HG03432 (cell line): ENCODE data around the gene COMMD8.

Source experiments
- ATAC-seq: cut with Tn5 transposase; IDR thresholded peaks from one replicate; pipeline ENCODE4 v1.9.1; 2021; ENCODE audit warnings: mild to moderate bottlenecking, moderate library complexity; ENCODE audit not compliant: unreplicated experiment

COMMD8 gene

DNA sequence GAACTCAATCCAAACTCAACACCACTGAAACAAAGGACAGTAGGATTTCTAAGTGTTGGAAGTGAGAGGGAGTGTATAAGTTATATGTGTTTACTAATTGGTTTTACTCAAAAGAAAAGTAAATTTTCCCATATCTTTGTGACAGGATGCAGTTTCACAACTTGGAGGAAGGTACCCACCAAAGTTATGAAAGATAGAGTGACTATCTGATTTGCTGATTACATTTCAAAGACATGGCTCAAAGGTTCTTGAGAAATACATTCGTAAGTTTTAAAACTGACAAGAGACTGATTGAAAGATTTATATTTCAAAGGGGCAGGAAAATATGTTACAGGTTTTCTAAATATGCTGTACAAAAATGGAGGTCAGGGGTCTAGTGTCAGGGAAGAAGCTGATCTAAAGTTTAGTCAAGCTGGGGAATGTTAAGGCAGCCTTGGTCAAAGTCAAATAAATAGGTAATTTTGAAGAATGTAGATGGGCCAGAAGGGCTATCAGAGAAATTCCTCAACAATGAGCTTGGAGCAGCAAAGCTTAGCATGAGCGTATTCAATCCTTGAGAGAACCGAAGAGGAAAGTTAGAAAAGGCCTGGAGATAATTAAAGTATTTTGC is 9.7 kb upstream of the COMMD8 start:
- no peak for ATAC-seq

DNA sequence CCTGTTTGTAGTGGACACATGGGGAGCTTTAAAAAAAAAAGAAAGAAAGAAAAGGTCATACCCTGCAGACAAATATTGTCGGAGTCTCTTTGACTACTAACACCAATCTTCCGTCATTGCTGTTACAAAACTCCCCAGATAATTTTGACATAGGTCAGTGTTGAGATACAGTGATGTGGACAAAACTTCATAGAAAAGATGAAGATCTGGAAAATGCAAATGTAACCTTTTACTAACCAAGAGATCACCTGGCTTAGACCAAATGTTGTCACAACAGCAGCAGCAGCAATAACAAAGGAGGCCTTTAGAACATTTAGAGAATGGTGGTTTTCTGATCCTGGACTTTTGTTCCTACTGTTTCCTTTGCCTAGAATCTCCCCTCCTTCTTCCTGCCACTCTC is 8.1 kb upstream of the COMMD8 start:
- no peak for ATAC-seq

DNA sequence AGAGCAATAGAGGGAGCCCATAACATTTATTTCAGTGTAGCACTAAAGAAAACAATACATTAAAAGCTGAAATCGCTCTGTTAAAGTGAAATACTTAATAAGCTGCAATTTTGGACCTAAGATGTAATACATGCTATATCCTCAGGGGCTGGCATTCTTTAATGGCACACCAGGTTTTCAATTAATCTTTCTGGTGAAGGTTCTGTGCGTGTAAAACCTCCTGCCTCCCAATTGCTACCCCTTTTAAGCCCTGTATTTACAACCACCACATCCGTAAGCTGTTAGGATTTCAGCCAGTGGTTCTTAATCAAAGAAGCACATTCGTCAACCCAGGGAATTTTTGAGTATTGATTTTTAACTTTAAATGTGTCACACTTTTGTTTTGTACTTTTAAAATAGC is 7.6 kb upstream of the COMMD8 start:
- ATAC-seq: no peak

DNA sequence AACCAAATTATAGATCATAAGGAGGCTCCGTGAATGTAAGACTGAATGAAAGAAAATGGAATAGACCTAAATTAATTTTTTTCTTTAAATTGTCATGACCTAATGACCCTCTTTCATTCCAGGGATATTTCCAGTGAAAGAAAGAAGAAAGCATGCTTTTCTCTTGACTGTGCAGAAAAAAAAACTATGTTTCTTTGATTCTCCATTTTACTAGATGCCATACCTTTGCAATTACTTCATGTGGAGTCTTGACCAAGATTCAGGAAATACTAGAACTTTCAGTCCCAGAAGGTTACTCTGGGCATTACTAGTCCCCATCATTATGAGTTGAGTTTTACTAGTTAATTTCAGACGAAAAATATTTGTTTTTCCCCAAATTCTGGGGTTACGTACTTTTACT is 6.4 kb upstream of the COMMD8 start:
- ATAC-seq: no peak

DNA sequence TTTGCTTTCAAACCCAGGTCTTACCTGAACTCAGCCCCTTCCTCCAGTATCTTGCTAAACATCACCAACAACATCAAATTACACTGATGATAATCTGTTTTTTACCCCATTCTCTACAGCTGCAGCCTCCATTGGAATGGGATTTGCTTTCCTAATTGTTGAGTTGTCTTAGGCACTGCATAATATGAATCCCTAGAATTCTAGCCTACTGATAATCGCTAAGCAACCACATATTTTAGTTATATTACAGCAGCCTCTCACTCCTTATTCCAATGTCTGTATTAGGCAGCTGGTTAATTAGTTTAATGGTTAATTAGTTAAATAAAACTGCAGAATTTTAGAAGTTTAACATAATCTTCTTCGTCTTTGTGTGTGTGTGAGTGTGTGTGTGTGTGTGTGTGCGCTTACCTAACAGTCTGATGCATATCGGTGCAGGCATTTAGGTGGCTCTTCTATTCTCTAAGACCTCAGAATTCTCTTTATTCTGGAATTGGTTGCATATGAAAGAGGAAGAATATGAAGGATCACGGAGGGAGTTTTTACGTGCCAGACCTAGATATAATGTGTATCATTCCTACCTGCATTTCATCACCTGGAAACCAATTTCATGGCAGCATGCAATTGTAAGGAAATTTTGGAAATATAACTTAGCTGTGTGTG is 5.3 kb upstream of the COMMD8 start:
- no peak for ATAC-seq

DNA sequence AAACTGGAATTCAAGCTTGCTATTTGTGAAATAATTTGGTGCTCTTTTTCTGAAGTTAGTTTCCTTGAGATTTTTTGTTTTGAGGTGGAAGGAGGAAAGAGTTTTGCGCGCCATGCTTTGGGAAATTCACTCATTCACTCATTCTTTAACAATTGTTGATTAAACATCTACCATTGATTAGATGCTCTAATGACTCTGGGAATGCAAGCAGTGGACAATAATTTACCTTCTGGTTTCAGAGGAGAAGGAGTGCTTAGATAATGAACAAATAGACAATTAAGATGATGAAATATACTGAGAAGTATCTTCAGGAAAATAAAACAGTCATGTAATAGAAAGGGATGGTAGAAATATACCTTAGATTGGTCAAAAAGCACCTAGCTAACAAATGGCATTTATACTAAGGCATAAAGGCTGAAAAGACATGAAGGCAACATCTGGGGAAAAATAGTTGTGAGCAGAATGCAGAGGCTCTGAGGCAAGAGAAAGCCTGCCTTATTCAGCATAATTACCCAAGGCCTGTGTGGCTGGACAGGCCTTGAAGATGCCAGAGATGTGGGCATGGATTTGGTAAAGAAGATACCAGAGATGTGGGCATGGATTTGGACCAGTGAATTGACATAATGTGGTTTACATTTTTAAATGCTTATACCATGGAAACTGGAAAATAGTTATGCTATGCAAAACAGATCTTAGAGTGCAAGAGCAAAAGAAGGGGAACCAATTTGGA is 2.7 kb upstream of the COMMD8 start:
- no peak for ATAC-seq

DNA sequence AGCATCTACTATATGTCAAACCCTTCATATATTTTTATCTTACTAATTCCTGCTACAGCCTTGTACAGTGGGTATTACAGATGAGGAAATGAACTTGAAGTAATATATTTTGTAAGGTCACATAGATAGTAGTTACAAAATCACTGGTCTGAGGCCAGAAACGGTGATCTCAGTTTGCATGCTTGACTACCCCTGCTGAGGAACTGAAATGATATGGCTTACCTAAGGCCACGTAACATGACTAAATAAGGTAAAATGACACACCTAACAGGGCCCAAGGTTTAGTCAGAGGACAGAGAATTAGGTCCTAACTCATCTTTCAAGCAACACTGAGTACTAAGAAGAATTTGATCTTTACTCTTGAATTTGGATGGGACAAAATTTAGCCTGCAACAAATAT is 1.5 kb upstream of the COMMD8 start:
- ATAC-seq: peak; percentile 25

DNA sequence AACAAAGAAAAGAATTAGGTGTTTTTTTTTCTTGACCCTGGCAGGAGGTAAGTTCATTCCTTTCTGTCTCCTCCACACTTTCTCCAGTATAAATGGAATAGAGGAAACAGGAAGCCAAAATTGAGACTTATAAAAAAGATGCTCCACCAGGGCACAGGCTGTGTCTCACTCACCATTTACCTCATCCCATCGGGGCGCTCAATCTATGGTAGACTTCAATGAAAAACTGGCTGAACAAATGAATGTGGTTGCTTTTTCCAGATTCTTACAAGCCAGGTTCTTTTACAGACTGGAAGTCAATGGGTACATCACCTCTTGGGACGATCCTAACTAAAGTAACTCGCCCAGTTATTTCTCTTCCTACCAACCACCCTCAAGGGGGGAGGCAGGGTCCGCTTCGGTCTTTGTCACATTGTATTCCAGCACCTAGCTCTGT is 685 bp downstream of the COMMD8 start:
- peak; percentile 27 for ATAC-seq

DNA sequence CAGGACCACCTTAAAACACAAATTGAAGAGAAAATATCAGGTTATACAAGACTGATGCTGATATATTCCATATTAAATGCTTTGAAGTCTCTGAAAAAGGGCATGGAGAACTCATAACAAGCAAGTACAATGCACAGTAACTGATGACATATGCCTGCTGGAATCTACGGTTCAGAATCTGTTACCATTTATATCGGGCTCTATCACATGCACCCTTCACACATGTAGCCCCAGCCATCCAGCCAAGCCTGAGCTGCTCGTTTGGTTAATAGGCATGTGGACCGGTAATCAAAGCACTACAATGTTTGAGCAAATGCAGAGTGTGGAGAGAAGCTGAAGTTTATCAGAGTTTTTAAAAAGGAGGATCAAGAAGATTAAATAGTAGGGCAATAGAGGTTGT is 11.8 kb downstream of the COMMD8 start:
- no peak for ATAC-seq

DNA sequence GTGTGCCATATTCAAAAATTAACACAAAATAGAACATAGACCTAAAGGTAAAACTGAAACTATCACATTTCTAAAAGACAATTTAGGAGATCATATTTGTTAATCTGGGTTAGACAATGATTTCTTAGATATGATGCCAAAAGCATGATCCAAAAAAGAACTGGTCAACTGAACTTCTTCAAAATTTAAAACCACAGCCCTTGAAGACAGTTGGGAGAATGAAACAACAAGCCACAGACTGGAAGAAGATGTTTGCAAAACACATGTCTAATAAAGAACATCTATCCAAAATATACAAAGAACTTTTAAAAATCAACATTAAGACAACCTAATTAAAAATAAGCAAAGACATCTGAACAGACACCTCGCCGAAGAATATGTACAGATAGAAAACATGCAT is 19.5 kb downstream of the COMMD8 start:
- no peak for ATAC-seq

DNA sequence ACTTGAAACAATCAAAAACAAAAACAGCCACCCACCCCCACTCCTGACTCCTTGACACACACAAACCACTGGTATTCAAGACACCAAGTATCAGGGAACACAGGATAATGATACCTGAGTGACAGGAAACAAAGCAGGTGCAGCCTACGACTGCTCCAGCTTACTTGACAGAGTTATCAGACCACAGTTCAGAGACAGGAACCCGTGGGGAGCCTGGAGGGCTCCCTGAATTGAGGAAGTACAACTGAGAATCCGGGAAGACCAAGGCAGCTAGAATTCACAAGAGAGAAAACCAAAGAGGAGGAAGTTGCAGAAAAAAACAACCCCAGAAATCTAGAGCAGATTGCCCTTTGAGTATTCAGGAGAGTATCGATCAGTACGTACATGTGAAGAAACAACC is 20.5 kb downstream of the COMMD8 start:
- peak; percentile 85 for ATAC-seq

DNA sequence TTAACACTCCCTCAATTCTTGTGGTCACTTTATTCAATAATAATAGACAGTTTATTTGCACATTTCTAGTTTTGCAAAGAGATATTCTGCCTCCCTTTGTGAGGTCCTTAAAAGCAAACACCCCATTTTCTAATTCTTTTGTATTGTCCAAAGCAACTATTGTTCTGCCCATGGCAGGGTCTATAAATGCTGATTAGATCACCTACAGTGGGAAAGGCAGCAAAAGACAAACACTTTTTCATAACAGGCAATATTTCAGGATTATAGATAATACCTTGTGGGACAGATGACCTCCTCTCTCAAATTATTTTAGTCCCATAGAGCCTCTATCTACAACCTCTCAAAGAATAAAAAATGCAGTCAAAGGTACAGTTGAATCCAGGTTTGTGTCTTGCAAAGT is 28.6 kb downstream of the COMMD8 start:
- ATAC-seq: no peak

DNA sequence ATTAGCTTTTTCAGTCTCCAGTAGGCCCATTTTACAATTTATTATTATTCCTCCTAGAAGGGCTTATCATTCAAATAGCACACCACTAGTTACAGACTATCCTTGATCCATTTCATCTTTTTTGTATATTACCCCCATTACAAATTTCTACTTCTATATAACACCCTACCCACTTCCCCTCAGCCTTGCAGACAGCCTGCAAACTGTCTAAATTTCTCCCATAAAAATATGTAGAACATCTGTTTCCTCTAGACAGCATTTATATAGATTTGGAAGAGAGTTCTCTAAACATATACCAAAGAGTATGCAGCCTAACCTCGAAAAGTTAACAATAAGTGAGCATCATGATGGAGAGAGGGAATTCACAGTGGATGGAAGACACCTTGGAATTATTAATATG is 30.8 kb downstream of the COMMD8 start:
- ATAC-seq: no peak

DNA sequence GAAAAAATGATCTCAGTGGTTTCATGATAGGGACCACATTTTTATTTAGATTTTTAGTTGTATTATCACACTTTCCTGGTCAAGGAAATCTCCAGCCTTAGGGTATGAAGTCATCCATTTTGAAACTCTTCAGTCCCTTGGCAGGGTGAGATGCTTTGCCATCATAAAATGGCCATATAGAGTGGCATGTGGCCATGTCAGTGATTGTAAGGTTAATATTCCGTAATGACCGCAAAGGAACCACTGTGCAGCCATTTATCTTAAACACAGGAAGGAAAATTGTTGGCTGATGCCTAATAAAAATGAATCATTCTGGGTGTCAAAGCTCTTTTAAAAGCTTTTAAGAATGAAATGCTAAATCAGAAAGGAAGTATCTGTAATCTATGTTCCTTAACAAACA is 35.6 kb downstream of the COMMD8 start:
- no peak for ATAC-seq

DNA sequence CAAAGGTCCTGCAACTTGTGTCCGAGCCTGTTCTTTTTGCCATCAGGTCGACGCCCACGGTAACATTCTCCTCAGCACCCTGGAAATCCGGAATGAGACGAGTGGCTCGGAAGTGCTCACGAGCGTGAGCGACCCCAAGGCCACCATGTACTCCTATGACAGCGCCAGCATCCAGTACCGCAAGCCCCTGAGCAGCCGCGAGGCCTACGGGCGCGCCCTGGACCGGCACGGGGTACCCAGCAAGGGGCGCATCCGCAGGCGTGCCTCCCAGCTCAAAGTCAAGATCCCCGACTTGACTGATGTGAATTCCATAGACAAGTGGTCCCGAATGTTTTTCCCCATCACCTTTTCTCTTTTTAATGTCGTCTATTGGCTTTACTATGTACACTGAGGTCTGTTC is 37.9 kb downstream of the COMMD8 start:
- ATAC-seq: no peak

DNA sequence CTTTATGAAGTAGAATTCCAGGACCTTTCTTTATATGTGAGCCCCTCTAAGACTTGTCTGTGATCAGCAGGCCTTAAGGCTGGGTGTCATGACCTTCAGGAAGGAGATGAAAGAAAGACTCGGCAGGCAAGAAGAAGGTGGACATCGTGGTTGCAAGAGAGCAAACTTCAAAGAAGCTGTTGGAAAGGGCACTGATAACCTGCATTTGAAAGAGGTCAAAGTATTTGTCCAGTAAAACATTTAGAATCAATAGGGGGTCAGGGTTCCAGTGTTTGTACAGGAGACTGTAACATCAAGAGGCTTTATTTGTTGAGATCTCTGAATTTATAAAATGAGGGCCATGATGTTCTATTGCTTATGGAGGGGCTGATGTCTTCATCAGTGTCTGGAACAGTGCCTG is 44.2 kb downstream of the COMMD8 start:
- ATAC-seq: no peak

DNA sequence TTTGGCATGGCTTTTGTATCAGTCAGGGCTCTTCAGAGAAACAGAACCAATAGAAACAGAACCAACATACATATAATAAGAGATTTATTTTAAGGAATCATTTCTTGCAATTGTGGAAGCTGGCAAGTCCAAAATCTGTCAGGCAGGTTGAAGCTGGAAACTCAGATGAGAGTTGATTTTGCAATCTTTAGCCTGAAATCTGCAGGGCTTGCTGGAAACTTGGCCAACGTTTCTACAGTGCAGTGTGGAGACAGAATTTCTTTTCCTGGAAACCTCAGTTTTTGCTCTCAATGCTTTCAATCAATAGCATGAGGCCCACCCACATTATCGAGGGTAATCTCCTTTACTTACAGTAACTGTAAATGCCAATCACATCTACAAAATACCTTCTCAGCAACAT is 45.4 kb downstream of the COMMD8 start:
- ATAC-seq: no peak

DNA sequence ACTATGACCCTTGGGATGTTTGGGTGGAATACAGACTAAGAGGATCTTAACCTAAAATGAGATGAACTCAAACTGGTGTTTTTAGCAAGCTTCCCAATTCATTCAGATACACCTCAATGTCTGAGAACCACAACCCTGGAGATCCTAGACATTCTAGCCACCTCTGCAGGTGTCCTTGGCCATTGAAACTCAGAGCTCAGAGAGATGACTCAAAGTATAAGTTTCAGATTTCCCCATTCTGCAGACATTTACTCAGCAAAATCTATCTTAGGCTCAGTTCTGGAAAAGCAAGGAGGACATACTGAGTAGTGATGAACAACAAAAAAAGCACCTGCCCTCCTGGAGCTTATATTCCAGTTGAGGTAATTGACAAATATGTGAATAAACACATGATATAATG is 47.8 kb downstream of the COMMD8 start:
- peak; percentile 70 for ATAC-seq

DNA sequence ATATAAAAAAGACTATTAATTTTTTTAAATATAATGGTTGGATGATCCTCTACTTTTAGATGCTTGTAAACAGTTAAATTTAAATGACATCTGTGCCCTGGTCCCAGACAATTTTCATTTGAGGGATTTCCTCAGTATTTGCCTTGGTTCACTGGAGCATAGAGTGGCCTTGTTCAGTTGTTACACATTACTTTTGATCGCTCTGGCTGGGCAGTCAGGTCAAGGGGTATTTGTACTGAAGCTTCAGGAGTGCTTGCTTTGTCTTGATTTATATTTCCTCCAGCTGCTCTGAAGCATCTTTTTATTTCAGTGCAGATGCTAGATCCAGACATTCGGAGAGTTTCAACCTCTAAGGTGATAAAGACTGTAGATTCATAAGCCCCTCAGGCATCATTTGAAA is 50.0 kb downstream of the COMMD8 start:
- peak; percentile 52 for ATAC-seq

DNA sequence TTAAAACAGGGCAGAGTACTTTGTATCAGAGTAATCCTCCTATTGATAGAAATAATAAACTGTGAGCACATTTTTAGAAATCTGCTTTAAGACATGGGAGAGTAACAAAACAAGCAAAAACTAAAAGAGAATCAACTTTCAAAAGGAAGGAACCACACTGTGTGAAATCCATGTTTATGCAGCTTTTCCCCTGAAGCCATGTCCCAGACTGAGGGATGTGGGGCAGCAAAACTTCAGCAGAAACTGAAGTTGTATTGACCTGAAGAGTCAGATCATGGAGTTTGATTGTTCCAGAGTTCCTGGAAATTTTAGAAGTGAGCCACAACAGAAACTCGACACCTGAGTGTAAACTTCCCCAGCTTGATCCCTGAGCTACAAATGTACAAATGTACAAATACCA is 53.2 kb downstream of the COMMD8 start:
- ATAC-seq: no peak

DNA sequence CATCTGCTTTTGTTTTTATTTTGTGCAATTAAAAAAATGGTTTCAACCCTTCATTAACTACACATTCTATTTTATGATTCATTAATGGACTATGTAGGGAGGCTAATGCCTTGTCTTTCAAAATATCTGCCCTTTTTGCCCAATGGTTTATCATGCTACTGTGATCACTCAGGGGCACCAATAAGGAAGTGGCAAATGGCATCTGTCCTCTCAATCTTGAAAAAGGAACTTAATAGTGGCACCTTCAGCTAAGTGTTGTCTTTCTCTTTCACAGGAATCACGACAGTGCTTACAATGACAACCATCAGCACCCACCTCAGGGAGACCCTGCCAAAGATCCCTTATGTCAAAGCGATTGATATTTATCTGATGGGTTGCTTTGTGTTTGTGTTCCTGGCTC is 57.1 kb downstream of the COMMD8 start:
- ATAC-seq: no peak
